ENCODE measurements around the gene MYCBPAP.

DNA sequence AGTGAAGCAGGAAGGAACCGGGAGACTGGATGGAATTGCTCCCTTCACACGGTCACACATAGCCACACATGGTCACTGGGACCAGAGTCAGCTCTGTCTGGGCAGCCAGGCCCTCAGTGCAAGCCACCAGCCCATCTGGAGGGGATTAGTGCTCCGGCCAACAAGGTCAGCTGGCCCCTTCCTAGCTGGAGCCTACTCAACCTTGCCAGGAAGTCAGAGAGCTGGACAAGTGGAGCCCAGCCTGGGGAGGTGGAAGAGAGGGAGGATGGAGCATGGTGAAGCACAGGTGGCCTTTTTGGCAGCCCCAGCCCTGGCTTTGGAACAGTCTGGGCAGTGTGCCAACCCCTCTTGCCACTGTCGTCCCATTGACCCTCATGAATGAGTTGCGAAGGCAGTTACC, 48.6 kb downstream of the MYCBPAP start:
- no peak for TF ChIP-seq POLR2A (IDR thresholded peaks at IDR 0.05)
- TF ChIP-seq, protein P1, sequence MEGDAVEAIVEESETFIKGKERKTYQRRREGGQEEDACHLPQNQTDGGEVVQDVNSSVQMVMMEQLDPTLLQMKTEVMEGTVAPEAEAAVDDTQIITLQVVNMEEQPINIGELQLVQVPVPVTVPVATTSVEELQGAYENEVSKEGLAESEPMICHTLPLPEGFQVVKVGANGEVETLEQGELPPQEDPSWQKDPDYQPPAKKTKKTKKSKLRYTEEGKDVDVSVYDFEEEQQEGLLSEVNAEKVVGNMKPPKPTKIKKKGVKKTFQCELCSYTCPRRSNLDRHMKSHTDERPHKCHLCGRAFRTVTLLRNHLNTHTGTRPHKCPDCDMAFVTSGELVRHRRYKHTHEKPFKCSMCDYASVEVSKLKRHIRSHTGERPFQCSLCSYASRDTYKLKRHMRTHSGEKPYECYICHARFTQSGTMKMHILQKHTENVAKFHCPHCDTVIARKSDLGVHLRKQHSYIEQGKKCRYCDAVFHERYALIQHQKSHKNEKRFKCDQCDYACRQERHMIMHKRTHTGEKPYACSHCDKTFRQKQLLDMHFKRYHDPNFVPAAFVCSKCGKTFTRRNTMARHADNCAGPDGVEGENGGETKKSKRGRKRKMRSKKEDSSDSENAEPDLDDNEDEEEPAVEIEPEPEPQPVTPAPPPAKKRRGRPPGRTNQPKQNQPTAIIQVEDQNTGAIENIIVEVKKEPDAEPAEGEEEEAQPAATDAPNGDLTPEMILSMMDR (IDR thresholded peaks at IDR 0.05): no peak

Measured in thyroid gland (tissue), 4 donors.